GM21528 (cell line): Measurements from ENCODE around the gene GLI3.

Source experiments
- ATAC-seq: cut with Tn5 transposase; IDR thresholded peaks from one replicate; pipeline ENCODE4 v1.9.1; 2021; ENCODE audit warnings: mild to moderate bottlenecking, moderate library complexity; ENCODE audit not compliant: unreplicated experiment, low FRiP score

The GLI3 gene

GRCh38 chr7:42237811-42238541, 967 bp upstream of the GLI3 start:
- ATAC-seq: no peak

DNA sequence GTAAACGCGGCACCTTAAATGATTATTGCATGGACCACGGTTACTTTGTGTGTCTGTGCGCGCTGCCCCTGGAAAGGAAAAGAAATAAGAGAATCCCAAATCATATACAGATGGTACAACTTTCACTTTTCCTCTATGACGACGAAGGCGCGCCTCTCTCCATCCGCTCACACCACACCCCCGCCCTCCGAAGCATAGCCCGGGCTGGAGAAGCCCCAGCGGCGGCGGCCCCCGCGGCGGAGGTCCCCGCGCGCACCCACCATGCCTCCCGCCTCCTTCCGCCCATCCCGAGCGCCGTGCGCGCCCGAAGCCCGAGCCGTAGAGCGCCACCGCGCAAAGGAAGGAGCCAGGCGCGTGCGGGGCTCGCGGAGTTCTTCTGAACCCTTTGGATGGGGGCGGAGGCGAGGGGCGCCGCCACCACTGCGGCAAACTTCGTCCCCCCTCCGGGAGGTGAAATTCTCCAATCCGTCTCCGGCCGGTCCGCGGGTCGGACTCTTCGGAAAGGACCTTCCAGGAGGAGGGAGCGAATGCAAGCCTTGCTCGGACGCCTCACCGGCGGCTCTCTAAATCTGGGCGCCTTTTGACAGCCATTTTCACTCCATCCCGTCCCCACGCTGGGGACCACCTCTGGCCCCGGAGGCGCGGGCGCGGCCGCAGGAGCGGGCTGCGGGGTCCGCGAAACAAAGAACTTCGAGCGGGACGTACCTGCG, 588 bp downstream of the GLI3 start:
- peak; percentile 15 for ATAC-seq

DNA sequence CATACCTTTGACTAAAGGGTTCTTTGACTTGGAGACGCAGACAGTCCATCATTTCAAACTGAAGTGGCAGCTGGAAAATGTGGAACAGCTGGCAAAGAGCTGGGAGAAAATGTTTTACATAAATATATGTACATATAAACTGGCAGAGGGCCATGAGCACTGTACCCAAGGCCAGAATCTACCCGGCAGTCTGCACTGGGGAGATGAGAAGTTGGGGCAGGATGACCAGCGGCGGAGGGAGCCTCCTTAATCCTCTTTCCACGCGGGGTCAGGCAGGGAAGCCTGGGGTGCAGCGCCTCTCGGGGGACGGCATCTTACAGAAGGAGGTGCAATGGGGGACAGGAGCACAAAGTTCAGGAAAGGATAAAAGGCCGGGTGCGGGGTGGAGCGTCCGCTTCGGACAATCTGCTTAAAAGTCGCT, 1.3 kb downstream of the GLI3 start:
- no peak for ATAC-seq

GRCh38 chr7:42234736-42235135, 2.3 kb downstream of the GLI3 start:
- no peak for ATAC-seq

GRCh38 chr7:42233695-42234331, 3.2 kb downstream of the GLI3 start:
- no peak for ATAC-seq

GRCh38 chr7:42233171-42233570, 3.8 kb downstream of the GLI3 start:
- no peak for ATAC-seq

- ATAC-seq: no peak
Measured at GRCh38 chr7:42232275-42232674, 4.7 kb downstream of the GLI3 start.

DNA sequence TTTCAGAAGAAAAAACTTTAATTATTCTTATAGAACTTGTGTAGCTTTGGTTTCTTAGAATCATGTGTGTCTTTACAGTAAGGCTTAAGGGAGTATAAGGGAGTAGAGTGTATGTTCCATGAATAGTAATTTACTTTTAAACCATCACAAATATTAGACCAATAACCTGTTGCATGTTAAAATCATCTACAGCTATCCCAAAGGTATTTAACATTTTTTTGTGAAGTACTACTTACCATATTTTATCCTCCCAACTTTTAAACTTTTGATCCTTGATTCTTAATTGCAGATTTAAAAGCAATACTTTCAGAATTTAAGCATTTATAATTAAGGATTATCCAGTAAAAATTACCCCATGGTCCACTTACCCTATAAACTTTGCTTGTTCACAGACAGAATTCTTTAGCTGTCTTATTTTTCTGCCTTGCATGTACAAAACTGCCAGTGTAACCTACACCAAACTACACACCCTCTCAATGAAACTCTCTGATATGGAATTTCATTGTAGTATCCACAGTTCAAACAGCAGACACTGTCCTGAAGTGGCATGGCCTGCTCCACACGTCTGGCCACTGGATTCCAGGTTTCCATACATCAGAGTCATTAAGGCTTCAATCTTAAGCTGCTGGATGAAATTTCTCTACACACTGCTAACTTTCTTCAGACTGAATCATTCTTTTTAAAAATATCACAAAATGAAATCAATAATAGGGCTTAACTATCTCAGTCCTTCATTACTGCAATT, 5.8 kb downstream of the GLI3 start:
- no peak for ATAC-seq

GRCh38 chr7:42227936-42228591, 8.9 kb downstream of the GLI3 start:
- no peak for ATAC-seq

DNA sequence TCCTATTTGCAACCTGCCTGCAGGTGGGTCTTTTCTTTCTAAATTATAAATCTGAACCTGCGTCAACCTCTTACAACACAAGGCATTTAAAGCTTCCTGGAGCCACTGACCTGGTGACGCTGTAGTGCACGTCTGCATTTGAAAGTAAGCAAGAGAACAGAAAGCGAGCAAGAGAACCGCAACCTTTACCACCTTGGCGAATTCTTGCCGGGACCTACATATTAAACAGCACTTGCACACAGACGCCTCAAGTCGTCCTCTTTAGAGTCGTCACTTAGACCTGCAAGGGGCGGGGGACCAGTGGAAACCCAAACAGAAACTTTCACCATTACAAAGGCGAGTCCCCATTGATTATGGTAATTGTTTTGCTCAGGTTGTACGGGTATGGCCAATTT, 9.5 kb downstream of the GLI3 start:
- ATAC-seq: no peak

- no peak for ATAC-seq
Measured at GRCh38 chr7:42227021-42227420, 10.0 kb downstream of the GLI3 start.

DNA sequence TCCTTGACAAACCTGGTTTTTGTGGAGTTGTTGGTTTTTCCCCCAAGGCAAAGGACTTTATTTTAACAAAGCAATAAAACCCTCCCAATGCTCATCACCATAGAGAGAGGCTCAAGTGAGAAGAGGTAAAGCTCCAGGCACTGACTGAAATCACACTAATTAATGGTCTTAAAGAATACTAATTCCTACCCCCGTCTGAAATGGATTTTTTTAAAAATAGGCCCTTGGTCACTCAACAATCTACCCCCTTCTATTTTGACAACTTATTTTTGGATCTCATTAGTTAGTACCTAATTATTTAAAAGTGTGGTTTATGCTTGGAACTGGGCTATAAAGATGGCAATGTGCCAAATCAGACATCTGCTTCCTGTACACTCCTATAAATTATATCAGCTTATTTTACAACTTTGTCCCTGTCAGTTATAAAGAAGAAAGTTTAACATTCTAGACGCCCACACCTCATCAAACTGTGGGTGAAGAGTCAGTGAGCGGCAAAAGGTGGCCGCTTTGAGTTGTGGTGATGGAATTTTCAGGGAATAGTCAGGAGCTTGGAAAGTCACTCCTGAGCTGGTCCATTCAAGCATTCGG, 10.6 kb downstream of the GLI3 start:
- ATAC-seq: no peak

- ATAC-seq: no peak
Measured at GRCh38 chr7:42224391-42225003, 12.5 kb downstream of the GLI3 start.

GRCh38 chr7:42222891-42223290, 14.1 kb downstream of the GLI3 start:
- no peak for ATAC-seq

GRCh38 chr7:42222125-42222524, 14.9 kb downstream of the GLI3 start:
- ATAC-seq: no peak

DNA sequence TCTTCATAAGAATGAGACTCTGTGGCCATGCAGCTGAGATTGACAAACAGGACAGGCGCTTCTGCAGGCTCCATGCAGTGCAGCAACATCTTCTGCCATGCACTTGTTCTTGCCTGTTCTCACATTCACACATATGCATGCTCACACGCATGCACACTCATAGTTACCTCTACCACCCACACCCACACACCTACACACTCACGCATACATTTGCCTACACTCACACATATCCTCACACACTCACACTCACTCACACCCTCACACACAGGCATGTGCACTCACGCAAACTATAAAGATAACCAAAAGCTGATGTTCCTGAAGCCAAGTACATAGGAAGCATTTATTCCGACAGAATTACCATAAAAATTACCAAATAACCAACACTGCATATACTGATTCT, 15.7 kb downstream of the GLI3 start:
- no peak for ATAC-seq

- ATAC-seq: no peak
Measured at GRCh38 chr7:42219447-42219846, 17.6 kb downstream of the GLI3 start.

GRCh38 chr7:42218248-42218647, 18.8 kb downstream of the GLI3 start:
- ATAC-seq: no peak

GRCh38 chr7:42217548-42217947, 19.5 kb downstream of the GLI3 start:
- ATAC-seq: no peak

DNA sequence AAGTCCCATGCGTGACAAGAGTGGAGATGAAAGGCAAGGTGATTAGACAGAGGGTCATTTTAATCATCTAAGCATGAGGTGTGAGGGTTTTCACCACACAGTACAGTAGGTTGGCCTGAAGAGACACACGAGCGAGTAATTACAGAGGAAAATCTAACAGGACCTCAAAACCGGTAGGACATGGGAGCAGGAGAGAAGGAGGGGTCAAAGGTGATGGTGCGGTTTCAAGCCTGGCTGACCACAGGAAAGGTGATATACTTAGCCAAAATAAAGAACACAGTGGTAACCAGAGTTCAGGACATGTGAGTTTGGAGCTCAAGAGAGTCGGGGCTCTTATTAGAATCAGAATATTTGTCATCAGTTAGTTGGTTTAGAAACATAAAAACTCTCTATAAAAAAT, 20.0 kb downstream of the GLI3 start:
- no peak for ATAC-seq
